Measurements from ENCODE around the gene TXNDC5. TPM values are rescaled to one million over a fixed set of nuclear protein-coding genes. Genes with fewer than 3 reads are reported as not detected.

The TXNDC5 gene
- total RNA-seq, 4 donors from 2014 or later: 51.9 to 125 (median 104) TPM

DNA sequence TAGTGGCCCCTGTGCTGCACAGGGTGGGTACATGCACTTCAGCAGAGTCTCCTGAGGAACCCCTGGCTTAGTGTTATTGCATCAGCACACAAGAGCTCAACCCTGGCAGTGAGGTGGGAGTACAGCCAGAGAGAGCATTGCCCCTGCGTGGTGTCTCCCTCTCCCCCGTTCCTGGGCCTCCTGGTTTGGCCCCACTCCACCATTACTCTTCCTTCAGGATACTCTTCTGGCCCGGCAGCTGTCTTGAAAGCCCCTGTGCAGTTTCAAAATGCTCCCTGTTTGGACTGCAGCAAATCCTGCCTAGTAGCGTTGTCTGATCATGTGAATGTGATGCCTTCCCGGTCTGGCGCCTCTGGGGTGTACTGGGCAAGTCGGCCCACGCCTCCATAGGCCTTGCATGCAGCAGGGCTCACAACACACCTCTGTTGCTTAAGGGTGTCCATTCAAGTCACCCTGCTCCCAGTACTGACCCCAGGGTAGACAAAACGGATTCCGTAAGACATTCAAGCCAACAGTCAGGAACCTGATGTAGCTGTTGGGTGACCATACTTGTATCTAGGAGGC lies 32.1 kb downstream of the TXNDC5 start:
- TF ChIP-seq, protein P1, sequence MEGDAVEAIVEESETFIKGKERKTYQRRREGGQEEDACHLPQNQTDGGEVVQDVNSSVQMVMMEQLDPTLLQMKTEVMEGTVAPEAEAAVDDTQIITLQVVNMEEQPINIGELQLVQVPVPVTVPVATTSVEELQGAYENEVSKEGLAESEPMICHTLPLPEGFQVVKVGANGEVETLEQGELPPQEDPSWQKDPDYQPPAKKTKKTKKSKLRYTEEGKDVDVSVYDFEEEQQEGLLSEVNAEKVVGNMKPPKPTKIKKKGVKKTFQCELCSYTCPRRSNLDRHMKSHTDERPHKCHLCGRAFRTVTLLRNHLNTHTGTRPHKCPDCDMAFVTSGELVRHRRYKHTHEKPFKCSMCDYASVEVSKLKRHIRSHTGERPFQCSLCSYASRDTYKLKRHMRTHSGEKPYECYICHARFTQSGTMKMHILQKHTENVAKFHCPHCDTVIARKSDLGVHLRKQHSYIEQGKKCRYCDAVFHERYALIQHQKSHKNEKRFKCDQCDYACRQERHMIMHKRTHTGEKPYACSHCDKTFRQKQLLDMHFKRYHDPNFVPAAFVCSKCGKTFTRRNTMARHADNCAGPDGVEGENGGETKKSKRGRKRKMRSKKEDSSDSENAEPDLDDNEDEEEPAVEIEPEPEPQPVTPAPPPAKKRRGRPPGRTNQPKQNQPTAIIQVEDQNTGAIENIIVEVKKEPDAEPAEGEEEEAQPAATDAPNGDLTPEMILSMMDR (IDR thresholded peaks at IDR 0.05): no peak
- TF ChIP-seq POLR2A (IDR thresholded peaks at IDR 0.05): no peak
- Histone ChIP-seq H3K36me3 (peaks cover 12 to 41% (median 23%) of the 10 kb centered on the region in 3 donors), H3K27ac (no peak overlapping the region), H3K4me3 (no peak overlapping the region), H3K9me3 (no peaks in the 10 kb centered on the region), H3K27me3 (no peaks in the 10 kb centered on the region), H3K4me1 (peaks cover 0 to 14% (median 9%) of the 10 kb centered on the region in 3 donors)
- DNase-seq: no peak
- intact Hi-C loops (cut with DNase I): no loop called here
- 38 to 60% methylated on average over 1 to 6 of the region's 10 CpGs for WGBS, 2 donors

DNA sequence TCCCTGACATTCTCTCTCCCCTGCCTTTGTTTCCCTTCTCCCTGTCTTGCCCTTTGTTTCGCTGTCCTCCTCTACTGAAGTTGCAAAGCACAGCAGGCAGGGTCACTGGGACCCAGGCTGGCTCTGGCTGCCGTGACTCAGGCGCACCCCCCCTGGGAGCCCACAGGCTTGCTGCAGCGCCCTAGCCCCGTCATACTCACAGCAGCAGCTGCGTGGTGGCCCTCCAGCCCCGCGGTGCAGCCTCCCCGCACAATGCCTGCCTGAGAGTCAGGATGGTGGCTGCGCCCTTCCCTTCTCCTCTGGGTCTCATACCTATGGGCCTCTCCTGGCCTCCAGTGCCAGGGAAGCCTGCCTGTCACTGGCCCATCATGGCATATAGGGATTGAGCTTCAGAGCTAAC lies 41.7 kb downstream of the TXNDC5 start:
- H3K27me3 ChIP-seq: no peaks in the 10 kb centered on the region
- TF ChIP-seq POLR2A (IDR thresholded peaks at IDR 0.05): no peak
- TF ChIP-seq, protein P1 (IDR thresholded peaks at IDR 0.05): no peak
- no peaks in the 10 kb centered on the region for H3K4me1 ChIP-seq
- intact Hi-C loops (cut with DNase I): no loop called here
- WGBS, 2 donors: 91 to 100% methylated on average over 3 to 9 of the region's 10 CpGs
- DNase-seq: no peak
- no peak overlapping the region for H3K27ac ChIP-seq
- no peak overlapping the region for H3K4me3 ChIP-seq
- no peaks in the 10 kb centered on the region for H3K36me3 ChIP-seq
- H3K9me3 ChIP-seq: no peaks in the 10 kb centered on the region

GRCh38 chr6:7866526-7866925 lies 44.1 kb downstream of the TXNDC5 start:
- H3K4me1 ChIP-seq: no peaks in the 10 kb centered on the region
- WGBS, 2 donors: 67 to 100% methylated on average over 1 of the region's 1 CpG
- H3K27ac ChIP-seq: no peak overlapping the region
- no peaks in the 10 kb centered on the region for H3K27me3 ChIP-seq
- no peak overlapping the region for H3K4me3 ChIP-seq
- no peaks in the 10 kb centered on the region for H3K36me3 ChIP-seq
- intact Hi-C loops (cut with DNase I): no loop called here
- DNase-seq: no peak
- TF ChIP-seq, protein P1 (IDR thresholded peaks at IDR 0.05): no peak
- no peak for TF ChIP-seq POLR2A (IDR thresholded peaks at IDR 0.05)
- H3K9me3 ChIP-seq: no peaks in the 10 kb centered on the region

DNA sequence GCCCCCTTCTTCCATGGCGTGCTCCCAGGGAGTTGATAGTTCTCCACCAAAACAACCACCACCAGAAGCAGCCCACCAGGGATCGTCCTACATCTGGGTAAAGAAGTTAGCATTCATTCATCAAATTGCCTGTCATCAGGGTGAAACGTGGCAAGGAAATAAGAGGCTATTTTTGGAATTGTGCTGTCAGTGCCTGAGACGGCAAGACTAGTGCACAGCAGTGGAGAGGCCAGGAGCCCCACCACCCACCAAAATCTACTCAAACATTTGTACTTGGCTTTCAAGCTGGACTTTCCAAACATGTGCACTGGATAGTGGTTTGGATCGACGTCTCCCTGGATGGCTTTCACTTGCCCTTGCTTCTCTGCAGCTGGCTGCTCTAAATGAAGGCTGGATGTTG lies 44.8 kb downstream of the TXNDC5 start:
- TF ChIP-seq POLR2A (IDR thresholded peaks at IDR 0.05): no peak
- TF ChIP-seq, protein P1 (IDR thresholded peaks at IDR 0.05): no peak
- Histone ChIP-seq H3K27ac (no peak overlapping the region), H3K36me3 (no peaks in the 10 kb centered on the region), H3K9me3 (no peaks in the 10 kb centered on the region), H3K4me3 (no peak overlapping the region), H3K27me3 (no peaks in the 10 kb centered on the region), H3K4me1 (no peaks in the 10 kb centered on the region)
- 50 to 59% methylated on average over 6 of the region's 6 CpGs for WGBS, 2 donors
- no peak for DNase-seq
- intact Hi-C loops (cut with DNase I): no loop called here

GRCh38 chr6:7859591-7859990 lies 51.0 kb downstream of the TXNDC5 start:
- intact Hi-C loops (cut with DNase I): no loop called here

More at GRCh38 chr6:7859591-7859990, 51.0 kb downstream of the TXNDC5 start:
- no peak overlapping the region for H3K27ac ChIP-seq
- TF ChIP-seq, protein P1 (IDR thresholded peaks at IDR 0.05): no peak
- no peak for TF ChIP-seq POLR2A (IDR thresholded peaks at IDR 0.05)
- H3K4me3 ChIP-seq: no peak overlapping the region
- no peak for DNase-seq
- WGBS, 2 donors: 55 to 75% methylated on average over 4 to 6 of the region's 6 CpGs
- no peaks in the 10 kb centered on the region for H3K27me3 ChIP-seq
- no peaks in the 10 kb centered on the region for H3K4me1 ChIP-seq
- no peaks in the 10 kb centered on the region for H3K36me3 ChIP-seq
- H3K9me3 ChIP-seq: no peaks in the 10 kb centered on the region

Measured in esophagus squamous epithelium (tissue), 5 donors.